ENCODE measurements around the gene TBC1D22A.
"Not testable (repeated sequence)": the region's sequence is repeated elsewhere in the genome, so short reads cannot be mapped to it uniquely, and the experiment has no call there.

GRCh38 chr22:46817390-46817789 is 54.9 kb downstream of the TBC1D22A start:
- not testable (repeated sequence) for TF ChIP-seq CTCF (IDR thresholded peaks at IDR 0.05; ENCODE audit: poor library complexity); EZH2 (IDR thresholded peaks at IDR 0.05; ENCODE audit: borderline replicate concordance)
